COLO668 (cell line): Measurements from ENCODE around the gene TRAF7.
A peak's percentile ranks its signal among the peaks of the same experiment; 100 is the strongest.

Experiments used
- DNase-seq: peaks from one replicate; lab custom pipeline; 2025; ENCODE audit not compliant: unreplicated experiment; lab: John Stamatoyannopoulos, UW

Gene TRAF7

GRCh38 chr16:2180962-2181923 lies 25.7 kb downstream of the TRAF7 start:
- DNase-seq: no peak

DNA sequence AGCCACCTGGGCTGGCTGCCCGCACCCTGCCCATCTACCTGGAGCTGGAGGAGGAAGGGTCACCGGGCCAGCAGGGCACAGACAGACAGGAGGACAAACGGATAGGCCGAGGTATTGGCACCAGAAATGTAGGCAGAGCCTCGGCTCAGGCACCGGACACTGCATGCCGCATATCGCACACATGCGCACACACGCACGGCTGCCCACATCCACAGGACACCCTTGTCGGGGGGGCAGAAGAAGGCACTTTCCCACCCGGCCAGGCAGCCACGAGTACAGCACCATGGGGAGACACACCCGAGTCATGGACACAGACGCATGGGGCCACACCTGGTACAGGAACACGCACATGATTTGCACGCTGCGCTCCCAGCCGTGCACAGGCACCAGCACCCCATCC lies 26.4 kb downstream of the TRAF7 start:
- no peak for DNase-seq

GRCh38 chr16:2183671-2184070 lies 28.1 kb downstream of the TRAF7 start:
- DNase-seq: no peak

GRCh38 chr16:2184346-2184745 lies 28.8 kb downstream of the TRAF7 start:
- DNase-seq: no peak

- DNase-seq: no peak
Observed at GRCh38 chr16:2184962-2185361, 29.4 kb downstream of the TRAF7 start.

- DNase-seq: no peak
Observed at GRCh38 chr16:2186064-2186463, 30.5 kb downstream of the TRAF7 start.

DNA sequence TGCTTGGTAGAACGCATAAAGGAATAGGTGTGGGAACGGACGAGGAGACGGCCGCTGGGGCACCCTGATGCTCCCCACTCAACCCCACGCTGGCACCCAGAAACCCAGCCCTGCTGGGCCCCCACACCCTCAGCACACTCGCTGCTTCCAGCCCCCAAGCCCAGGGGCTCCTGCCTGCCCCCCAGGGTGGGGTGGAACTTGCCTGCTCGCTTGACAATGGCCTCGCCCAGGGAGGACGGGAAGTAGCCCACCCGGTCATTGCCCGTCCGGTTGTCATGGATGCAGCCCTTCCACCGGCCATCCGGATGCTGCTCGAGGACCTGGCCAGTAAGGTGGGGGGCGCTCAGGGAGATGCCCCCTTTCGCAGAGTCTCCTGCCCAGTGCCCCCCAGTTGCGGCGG lies 30.9 kb downstream of the TRAF7 start:
- DNase-seq: no peak

DNA sequence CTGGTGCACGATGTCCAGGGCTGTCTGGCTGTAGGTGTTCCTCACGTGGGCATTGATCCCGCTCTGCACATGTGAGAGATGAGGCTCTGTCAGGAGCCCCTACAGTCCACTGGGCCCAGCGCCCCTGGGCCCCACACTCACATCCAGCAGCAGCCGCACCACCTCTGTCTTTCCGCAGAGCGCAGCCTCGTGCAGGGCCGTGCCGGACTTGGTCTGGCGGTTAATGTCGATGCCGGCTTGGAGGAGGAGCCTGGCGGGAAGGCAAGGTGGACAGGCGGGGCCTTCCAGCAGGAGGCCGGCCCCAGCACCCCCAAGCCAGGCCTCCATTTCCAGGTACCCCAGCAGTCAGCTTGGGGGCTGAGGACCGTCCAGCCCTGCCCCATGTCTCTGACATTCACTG lies 31.6 kb downstream of the TRAF7 start:
- peak; percentile 15 for DNase-seq

DNA sequence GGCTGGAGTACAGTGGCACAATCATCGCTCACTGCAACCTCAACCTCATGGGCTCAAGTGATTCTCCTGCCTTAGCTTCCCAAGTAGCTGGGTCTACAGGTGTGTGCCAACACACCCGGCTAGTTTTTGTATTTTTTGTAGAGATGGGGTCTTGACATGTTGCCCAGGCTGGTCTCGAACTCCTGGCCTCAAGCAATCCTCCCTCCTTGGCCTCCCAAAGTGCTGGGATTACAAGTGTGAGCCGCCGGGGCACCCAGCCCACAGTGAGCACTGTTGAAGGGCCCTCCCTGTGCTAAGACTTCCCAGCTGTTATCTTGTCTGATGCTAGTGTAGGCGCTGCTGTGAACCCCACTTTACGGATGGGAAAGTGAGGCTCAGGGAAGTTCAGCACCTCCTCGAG lies 32.8 kb downstream of the TRAF7 start:
- no peak for DNase-seq

- no peak for DNase-seq
Observed at GRCh38 chr16:2189252-2189893, 33.8 kb downstream of the TRAF7 start.

GRCh38 chr16:2190002-2190658 lies 34.5 kb downstream of the TRAF7 start:
- no peak for DNase-seq

GRCh38 chr16:2190659-2191445 lies 35.3 kb downstream of the TRAF7 start:
- no peak for DNase-seq

DNA sequence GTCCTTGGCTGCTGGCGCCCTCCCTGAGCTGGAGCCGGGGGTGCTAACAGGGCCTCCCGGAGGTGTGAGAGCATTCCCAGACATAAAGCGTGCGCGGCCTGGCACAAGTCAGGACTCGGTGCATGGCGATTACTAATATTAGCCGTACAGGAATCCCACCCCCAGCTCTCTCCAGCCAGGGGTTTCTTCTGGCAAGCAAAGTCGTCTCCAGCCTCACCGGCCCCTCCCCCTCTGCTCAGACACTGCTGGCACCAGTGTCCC lies 35.8 kb downstream of the TRAF7 start:
- DNase-seq: no peak

- DNase-seq: peak; percentile 64
Observed at GRCh38 chr16:2194166-2194834, 38.7 kb downstream of the TRAF7 start.

GRCh38 chr16:2194852-2195321 lies 39.3 kb downstream of the TRAF7 start:
- DNase-seq: peak; percentile 74

GRCh38 chr16:2195322-2196161 lies 40.0 kb downstream of the TRAF7 start:
- peak; percentile 37 for DNase-seq

- peak; percentile 59 for DNase-seq
Observed at GRCh38 chr16:2196162-2196980, 40.8 kb downstream of the TRAF7 start, which contains the start of gene CASKIN1. CASKIN1 (minus strand) TSS chr16:2196605; CDS start chr16:2196432, 173 bp downstream.

- no peak for DNase-seq
Observed at GRCh38 chr16:2196981-2197511, 41.5 kb downstream of the TRAF7 start.
